Natural killer cell (primary cell): Measurements from ENCODE around the gene SLC22A17. TPM values are rescaled to one million over a fixed set of nuclear protein-coding genes. Genes with fewer than 3 reads are reported as not detected.
A peak's percentile ranks its signal among the peaks of the same experiment; 100 is the strongest.

Experiments
- ATAC-seq, 3 donors: fragments of 150-1000 bp in 2 of 3; fragments of 200-7000 bp in 1 of 3; cut with Tn5 transposase; 1 replicate in 1 of 3; 2 replicates in 2 of 3; pipeline ENCODE4 v1.10.0; 2021; ENCODE audit warnings: mild to moderate bottlenecking in 2 of 3, moderate library complexity in 2 of 3
- DNase-seq, 2 donors: peaks; one replicate each; pipeline versions ENCODE4 v3.0.0 to v3.0.0-alpha.2; 2013 to 2021; ENCODE audit warnings: mixed read lengths in 1 of 2
- H3K27ac ChIP-seq: one replicate; pipeline ENCODE4 v1.5.1; 2013; ENCODE audit warnings: mild to moderate bottlenecking, low read length
- H3K27me3 ChIP-seq: one replicate; pipeline ENCODE4 v1.6.1; 2013; ENCODE audit warnings: low read length; ENCODE audit not compliant: control insufficient read depth, insufficient read depth
- H3K36me3 ChIP-seq: one replicate; pipeline ENCODE4 v1.6.1; 2013; ENCODE audit warnings: low read length; ENCODE audit not compliant: control insufficient read depth, insufficient read depth
- H3K4me1 ChIP-seq: one replicate; pipeline ENCODE4 v1.6.1; 2013; ENCODE audit warnings: low read length; ENCODE audit not compliant: control insufficient read depth, insufficient read depth
- H3K4me3 ChIP-seq: one replicate; pipeline ENCODE4 v1.5.1; 2013; ENCODE audit warnings: low read length
- H3K9me3 ChIP-seq: one replicate; pipeline ENCODE4 v1.6.1; 2013; ENCODE audit warnings: low read length; ENCODE audit not compliant: control insufficient read depth, insufficient read depth
- H3K27ac Mint-ChIP-seq, 2 donors: one replicate each; pipeline ENCODE4 v1.8.0; 2022; ENCODE audit warnings: mild to moderate bottlenecking in 2 of 2, mixed read lengths in 2 of 2, moderate library complexity in 1 of 2
- H3K27me3 Mint-ChIP-seq, 2 donors: one replicate each; pipeline ENCODE4 v1.8.0; 2022; ENCODE audit warnings: low read depth in 2 of 2, mixed read lengths in 2 of 2
- H3K36me3 Mint-ChIP-seq: one replicate; pipeline ENCODE4 v1.8.0; 2022; ENCODE audit warnings: mixed read lengths
- H3K4me1 Mint-ChIP-seq, 2 donors: one replicate each; pipeline ENCODE4 v1.8.0; 2022; ENCODE audit warnings: mixed read lengths in 2 of 2
- H3K4me3 Mint-ChIP-seq: one replicate; pipeline ENCODE4 v1.8.0; 2022; ENCODE audit warnings: mild to moderate bottlenecking, moderate library complexity, mixed read lengths
- H3K9me3 Mint-ChIP-seq, 2 donors: one replicate each; pipeline ENCODE4 v1.8.0; 2022; ENCODE audit warnings: mixed read lengths in 2 of 2
- CTCF ChIP-seq: fragments of 200-600 bp; IDR thresholded peaks from one replicate; pipeline ENCODE4 v1.8.0; 2022; ENCODE audit warnings: antibody characterized with exemption
- WGBS: methylation state at CpG from one replicate; pipeline ENCODE4 v1.1.7; 2013; ENCODE audit warnings: missing lambda C conversion rate; ENCODE audit not compliant: insufficient coverage; 5-methylcytosine and 5-hydroxymethylcytosine counted together
- intact Hi-C: fragments of 100-400 bp; cut with micrococcal nuclease; formaldehyde crosslinking; loops from one replicate; pipeline ENCODE4 v1.14.2; 2022
- total RNA-seq, 4 donors: library from RNA; stranded (reverse); fragments of 120-200 nt in 1 of 4; gene quantifications; one replicate each; pipeline versions ENCODE4 v1.2.3 to v1.2.4, GENCODE V29; 2013 to 2022

The SLC22A17 gene
- total RNA-seq, 3 donors from 2014 or later (not counting 1 experiment from before 2014, with no cell fraction given), result 0.28 to 1.00 TPM; not detected in 1

GRCh38 chr14:23302290-23303225 is 50.1 kb downstream of the SLC22A17 start, which contains the start of gene PPP1R3E:
PPP1R3E (minus strand) TSS chr14:23302859; CDS start chr14:23302576, 283 bp downstream.
- Histone ChIP-seq H3K27ac (peak within 1 kb of the TSS; percentile 93), H3K27me3 (no peaks in the 10 kb centered on the region), H3K4me1 (peaks cover 41% of the 10 kb centered on the region), H3K36me3 (peaks cover 3% of the 10 kb centered on the region), H3K4me3 (peak within 1 kb of the TSS; percentile 64), H3K9me3 (no peaks in the 10 kb centered on the region)
- DNase-seq (peak; percentile 64 to 92), ATAC-seq (peak; percentile 30 to 41 (median 32))
- H3K27ac Mint-ChIP-seq, result peak within 1 kb of the TSS; percentile 92 to 99
- intact Hi-C loops, result loop anchor here (10.0 kb wide), 1 partner anchor 208 kb away; the partner anchor contains the start of genes ACIN1 and C14orf119
- H3K27me3 Mint-ChIP-seq, result no peaks in the 10 kb centered on the region
- no peak for TF ChIP-seq CTCF
- H3K9me3 Mint-ChIP-seq, result no peaks in the 10 kb centered on the region
- H3K36me3 Mint-ChIP-seq, result no peaks in the 10 kb centered on the region
- peak within 1 kb of the TSS; percentile 92 for H3K4me3 Mint-ChIP-seq
- 2% methylated on average over 79 of the region's 81 CpGs for WGBS
- peaks cover 27 to 52% of the 10 kb centered on the region in 2 donors for H3K4me1 Mint-ChIP-seq

- no peaks in the 10 kb centered on the region for H3K27me3 Mint-ChIP-seq
These were observed 50.8 kb downstream of the SLC22A17 start for GRCh38 chr14:23301969-23302289.

GRCh38 chr14:23301288-23301968 is 51.3 kb downstream of the SLC22A17 start:
- H3K9me3 ChIP-seq, result no peaks in the 10 kb centered on the region
- Mint-ChIP-seq H3K27ac (peak overlapping the region; percentile 92 to 99), H3K4me3 (peak overlapping the region; percentile 92), H3K27me3 (no peaks in the 10 kb centered on the region), H3K9me3 (no peaks in the 10 kb centered on the region), H3K36me3 (no peaks in the 10 kb centered on the region), H3K4me1 (peaks cover 19 to 40% of the 10 kb centered on the region in 2 donors)
- DNase-seq, result peak; percentile 97 to 99
- H3K36me3 ChIP-seq, result peaks cover 15% of the 10 kb centered on the region
- peak; percentile 69 for TF ChIP-seq CTCF
- H3K27ac ChIP-seq, result peak overlapping the region; percentile 94
- peak; percentile 79 to 93 (median 82) for ATAC-seq
- under 1% methylated on average over 87 of the region's 87 CpGs for WGBS
- H3K4me3 ChIP-seq, result peak overlapping the region; percentile 77
- intact Hi-C loops, result loop anchor here (1.0 to 10.0 kb wide), 4 partner anchors 15 to 207 kb away; partner anchors contain the start of genes ACIN1, C14orf119, HOMEZ and NGDN
- peaks cover 29% of the 10 kb centered on the region for H3K4me1 ChIP-seq
- no peaks in the 10 kb centered on the region for H3K27me3 ChIP-seq

More at GRCh38 chr14:23301969-23302289, 50.8 kb downstream of the SLC22A17 start:
- Mint-ChIP-seq H3K9me3 (no peaks in the 10 kb centered on the region), H3K36me3 (no peaks in the 10 kb centered on the region), H3K4me1 (peaks cover 20 to 45% of the 10 kb centered on the region in 2 donors), H3K4me3 (peak overlapping the region; percentile 92), H3K27ac (peak overlapping the region; percentile 92 to 99)
- H3K27me3 ChIP-seq, result no peaks in the 10 kb centered on the region
- H3K36me3 ChIP-seq, result peaks cover 10% of the 10 kb centered on the region
- peak overlapping the region; percentile 64 for H3K4me3 ChIP-seq
- H3K9me3 ChIP-seq, result no peaks in the 10 kb centered on the region
- ATAC-seq (peak; percentile 8 to 16 (median 15)), DNase-seq (peak in 1 of 2 donors; percentile 79)
- TF ChIP-seq CTCF, result no peak
- intact Hi-C loops, result loop anchor here (1.0 to 10.0 kb wide), 4 partner anchors 16 to 207 kb away; partner anchors contain the start of genes ACIN1, C14orf119, HOMEZ and NGDN
- peak overlapping the region; percentile 93 for H3K27ac ChIP-seq
- WGBS, result 0% methylated on average over 25 of the region's 25 CpGs
- peaks cover 34% of the 10 kb centered on the region for H3K4me1 ChIP-seq
